ENCODE data around the gene ALPI. TPM values are rescaled to one million over a fixed set of nuclear protein-coding genes. Genes with fewer than 3 reads are reported as not detected.
A peak's percentile ranks its signal among the peaks of the same experiment; 100 is the strongest.
"Not testable (repeated sequence)": the region's sequence is repeated elsewhere in the genome, so short reads cannot be mapped to it uniquely, and the experiment has no call there.

The ALPI gene
- total RNA-seq, 2 donors from 2014 or later = not detected

DNA sequence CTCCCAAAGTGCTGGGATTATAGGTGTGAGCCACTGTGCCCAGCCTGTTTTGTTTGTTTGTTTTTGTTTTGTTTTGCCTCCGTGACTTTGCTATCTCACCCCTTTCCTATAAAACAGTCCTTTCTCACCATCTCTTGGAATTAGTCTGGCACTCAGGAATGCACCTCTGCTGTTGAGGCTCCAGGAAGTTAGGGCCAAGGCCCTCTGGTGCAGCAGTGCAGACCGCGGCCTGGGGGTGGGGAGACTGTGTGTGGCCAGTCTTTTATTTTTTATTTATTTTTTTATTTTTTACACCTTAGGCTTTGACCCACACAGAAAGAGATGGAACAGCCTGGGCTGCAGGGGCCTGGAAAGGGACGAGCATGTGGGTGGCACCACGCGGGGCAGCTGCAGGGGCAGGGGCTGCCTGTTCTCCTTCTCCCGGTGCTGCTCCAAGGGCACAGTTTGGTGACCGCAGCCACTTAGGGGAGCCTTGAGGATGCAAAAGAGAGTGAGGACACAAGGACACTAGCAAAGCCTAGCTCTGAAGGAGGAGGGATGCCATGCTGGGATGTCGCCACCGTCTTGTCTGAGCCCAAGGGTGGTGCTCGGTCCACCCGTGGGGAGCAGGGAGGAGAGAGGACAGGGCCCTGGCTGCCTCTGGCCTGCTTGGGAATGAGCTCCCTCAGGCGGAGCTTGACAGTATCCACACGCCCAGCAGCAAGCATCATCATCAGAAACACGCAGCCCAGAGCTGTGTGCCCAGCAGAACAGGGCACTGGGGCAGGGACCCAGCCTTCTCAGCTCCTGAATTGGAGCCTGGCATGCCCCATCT lies 19.4 kb upstream of the ALPI start:
- DNase-seq (ENCODE audit: low spot score in 2 of 2) (peak in 1 of 2 donors; percentile 37), ATAC-seq (no peak)
- Mint-ChIP-seq H3K27ac (no peak overlapping the region), H3K9me3 (no peaks in the 10 kb centered on the region), H3K36me3 (no peaks in the 10 kb centered on the region)

DNA sequence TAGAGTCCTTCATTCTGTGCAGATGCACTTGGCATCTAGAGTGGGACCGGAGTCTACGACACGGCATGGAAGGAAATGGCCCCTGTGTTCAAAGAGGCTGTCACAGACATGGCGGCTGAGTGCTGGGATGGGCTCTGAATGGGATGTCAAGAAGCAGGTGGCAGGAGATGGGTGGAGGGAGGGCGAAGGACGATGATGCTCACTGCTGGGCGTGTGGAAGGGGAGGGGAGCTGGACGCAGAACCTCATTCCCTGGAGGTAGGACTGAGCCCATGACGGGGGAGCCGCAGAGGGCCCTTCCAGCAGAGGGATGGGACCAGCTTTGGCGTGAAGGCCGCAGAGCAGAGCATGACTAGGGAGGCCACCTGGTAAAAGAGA lies 18.8 kb upstream of the ALPI start:
- Mint-ChIP-seq H3K27ac (no peak overlapping the region), H3K9me3 (no peaks in the 10 kb centered on the region), H3K36me3 (no peaks in the 10 kb centered on the region)
- DNase-seq (ENCODE audit: low spot score in 2 of 2) (peak in 1 of 2 donors; percentile 21), ATAC-seq (no peak)

DNA sequence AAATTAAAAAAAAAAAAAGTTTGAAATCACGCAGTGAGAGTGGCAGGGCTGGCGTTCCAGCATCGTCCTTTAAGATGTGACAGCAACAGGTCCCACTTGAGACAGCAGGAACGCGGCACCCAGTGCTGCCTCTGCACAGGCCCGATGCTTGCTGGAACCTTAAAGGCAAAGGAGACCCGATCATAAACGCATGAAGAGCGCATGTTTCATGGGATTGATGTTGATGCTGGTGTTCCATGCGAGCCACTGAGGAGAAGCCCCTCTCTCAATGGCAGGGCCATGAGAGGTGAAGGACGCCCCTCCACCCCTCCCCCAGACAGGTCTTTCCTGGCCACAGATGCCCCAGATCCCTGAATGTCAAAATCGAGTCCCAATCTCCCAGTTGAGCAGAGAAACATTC lies 17.9 kb upstream of the ALPI start:
- H3K9me3 Mint-ChIP-seq = no peaks in the 10 kb centered on the region
- no peak for DNase-seq (ENCODE audit: low spot score in 2 of 2)
- peak overlapping the region in 1 of 2 donors; percentile 22 for H3K27ac Mint-ChIP-seq

DNA sequence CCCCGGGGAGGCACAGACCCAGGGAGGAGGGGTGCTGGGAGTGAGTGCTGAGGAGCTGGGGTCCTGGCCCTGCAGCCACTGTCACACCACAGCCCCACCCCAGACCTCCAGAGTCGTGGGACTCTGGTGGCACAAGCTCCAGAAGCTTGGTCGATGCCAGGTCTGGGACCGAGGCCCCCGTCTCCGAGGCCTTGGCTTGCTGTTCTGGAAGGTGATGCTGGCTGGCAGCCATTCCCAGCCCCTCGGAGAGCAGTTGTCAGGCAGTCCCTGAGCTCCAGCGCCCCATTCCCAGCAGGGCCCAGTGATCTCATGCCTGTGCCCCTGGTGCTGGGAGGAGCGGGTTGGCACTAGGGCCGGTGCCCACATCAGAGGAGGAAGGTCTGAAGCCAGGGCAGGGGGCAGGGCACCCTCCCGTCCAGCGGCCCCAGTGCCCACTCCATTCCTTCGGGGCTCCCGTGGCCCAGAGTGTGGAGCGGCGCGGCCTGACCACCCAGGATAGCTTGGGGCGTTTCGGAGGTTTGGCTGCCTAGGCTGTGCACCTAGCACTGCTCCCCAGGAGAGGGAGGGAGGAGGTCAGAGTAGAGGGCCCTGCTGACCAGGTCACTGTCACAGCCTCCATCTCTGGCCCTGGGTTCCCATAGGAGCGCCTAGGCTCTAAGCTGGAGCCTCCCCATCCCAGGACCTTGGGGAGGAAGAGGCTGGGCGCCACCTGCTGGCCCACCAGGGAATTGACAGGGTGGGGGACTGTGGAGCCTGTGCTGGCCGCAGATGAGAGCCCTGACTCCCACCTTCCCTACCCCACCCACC lies 16.8 kb upstream of the ALPI start:
- Mint-ChIP-seq H3K36me3 (no peaks in the 10 kb centered on the region), H3K27ac (no peak overlapping the region), H3K9me3 (no peaks in the 10 kb centered on the region)
- ATAC-seq (peak; percentile 52 to 53), DNase-seq (ENCODE audit: low spot score in 2 of 2) (no peak)

More for the DNA sequence above, 17.9 kb upstream of the ALPI start:
- ATAC-seq = no peak
- no peaks in the 10 kb centered on the region for H3K36me3 Mint-ChIP-seq

DNA sequence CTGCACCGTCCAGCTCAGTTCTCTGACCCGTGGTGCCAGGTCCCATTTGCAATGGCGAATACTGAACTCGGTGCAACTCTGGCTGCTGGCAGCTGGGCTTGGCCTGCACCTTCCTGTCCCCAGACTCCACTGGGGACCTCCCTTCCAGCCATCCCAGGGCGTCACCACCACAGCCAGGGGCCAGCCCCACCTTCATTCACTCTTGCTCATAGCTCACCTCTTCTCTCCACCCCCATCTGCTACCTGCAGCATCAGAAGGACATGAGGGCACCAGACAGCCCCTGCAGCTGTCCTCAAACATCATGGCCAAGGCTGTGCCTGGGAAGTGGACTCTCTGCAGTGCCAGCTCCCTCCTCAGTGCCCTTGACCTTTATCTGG lies 16.2 kb upstream of the ALPI start:
- ATAC-seq (peak; percentile 3 to 15), DNase-seq (ENCODE audit: low spot score in 2 of 2) (no peak)
- Mint-ChIP-seq H3K9me3 (no peaks in the 10 kb centered on the region), H3K36me3 (no peaks in the 10 kb centered on the region), H3K27ac (no peak overlapping the region)

DNA sequence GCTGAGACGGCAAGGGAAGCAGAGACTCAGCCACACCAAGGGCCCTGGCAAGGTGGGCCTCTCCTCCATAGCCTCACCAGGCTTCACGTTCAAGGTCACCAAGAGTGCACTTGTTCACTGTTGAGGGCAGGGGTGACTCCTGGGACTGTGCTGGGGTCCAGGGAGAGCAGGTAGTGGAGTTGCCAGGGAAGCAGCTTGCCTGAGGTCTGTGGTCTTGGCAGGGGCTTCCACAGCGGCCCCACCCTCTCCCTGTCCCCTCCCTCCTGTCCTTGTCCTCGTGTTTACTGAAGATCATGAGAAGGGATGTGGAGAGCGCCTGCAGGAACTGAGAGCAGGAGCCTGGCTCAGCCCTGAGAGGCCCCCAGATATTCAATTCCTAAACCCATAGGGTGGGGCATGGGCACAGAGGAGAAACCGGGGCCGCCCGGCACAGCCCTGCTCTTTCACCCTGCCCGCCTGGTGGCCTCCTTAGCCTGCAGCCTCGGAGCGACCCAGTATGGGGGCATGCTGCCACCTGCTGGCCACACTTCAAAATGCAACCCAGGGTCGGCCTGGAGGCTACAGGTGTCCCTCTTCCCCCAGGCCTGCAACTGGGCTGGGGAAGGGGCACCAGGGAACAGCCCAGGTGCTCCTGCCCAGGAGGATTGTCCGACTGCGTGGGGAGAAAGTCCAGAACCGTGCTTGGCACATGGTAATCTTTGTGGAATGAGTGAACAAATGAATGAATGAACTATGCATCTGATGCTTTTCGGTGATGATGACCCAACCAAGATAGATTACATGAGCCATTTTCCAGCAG lies 15.5 kb upstream of the ALPI start:
- not testable (repeated sequence) for H3K9me3 Mint-ChIP-seq, H3K27ac Mint-ChIP-seq, H3K36me3 Mint-ChIP-seq
- ATAC-seq = peak; percentile 85
- DNase-seq (ENCODE audit: low spot score in 2 of 2) = peak; percentile 81 to 97

DNA sequence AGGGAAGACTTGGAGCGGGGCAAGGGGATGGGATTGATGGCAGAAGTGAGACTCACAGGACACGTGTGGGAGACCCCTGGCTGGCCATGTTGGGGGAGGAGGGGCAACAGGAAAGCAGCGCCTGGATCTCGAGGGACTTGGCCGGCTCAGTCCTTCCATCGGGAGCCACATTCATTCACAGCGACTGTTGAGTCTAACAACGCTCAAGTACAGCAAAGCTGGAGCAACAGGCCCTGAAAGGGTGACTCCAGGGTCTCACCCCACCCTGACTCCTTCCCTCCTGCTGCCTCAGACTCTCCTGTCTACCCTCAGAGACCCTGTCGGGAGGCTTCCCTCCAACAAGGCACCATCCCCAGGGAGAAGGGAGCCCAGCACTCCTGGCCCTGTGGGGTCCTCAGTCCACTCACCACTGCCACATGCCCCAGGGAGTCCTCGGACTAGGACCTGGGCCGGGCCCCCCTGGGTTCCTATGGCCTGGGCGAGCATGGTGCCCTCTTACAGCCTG lies 14.8 kb upstream of the ALPI start:
- no peak for DNase-seq (ENCODE audit: low spot score in 2 of 2)
- H3K36me3 Mint-ChIP-seq = no peaks in the 10 kb centered on the region
- no peak overlapping the region for H3K27ac Mint-ChIP-seq
- H3K9me3 Mint-ChIP-seq = no peaks in the 10 kb centered on the region
- ATAC-seq = no peak

DNA sequence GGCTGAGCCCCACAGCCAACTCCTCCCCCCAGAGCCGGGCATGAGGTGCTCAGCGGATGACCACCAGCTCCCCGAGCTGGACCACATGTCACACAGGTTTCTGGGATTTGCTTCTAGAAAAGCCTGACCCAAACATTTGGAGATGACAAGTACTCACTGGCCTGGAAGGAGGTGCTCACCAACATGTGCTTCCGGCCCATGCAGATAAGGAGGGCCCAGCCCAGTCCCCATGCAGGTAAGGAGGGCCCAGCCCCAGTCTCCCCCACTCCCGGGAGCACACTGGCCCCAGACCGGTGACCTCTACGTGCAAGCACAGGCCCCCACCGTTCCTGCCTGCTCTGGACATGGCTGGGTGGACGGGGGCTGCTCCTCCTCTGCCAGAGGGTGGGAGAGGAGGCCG lies 14.0 kb upstream of the ALPI start:
- H3K36me3 Mint-ChIP-seq; H3K9me3 Mint-ChIP-seq; DNase-seq (ENCODE audit: low spot score in 2 of 2); ATAC-seq; H3K27ac Mint-ChIP-seq: not testable (repeated sequence)

DNA sequence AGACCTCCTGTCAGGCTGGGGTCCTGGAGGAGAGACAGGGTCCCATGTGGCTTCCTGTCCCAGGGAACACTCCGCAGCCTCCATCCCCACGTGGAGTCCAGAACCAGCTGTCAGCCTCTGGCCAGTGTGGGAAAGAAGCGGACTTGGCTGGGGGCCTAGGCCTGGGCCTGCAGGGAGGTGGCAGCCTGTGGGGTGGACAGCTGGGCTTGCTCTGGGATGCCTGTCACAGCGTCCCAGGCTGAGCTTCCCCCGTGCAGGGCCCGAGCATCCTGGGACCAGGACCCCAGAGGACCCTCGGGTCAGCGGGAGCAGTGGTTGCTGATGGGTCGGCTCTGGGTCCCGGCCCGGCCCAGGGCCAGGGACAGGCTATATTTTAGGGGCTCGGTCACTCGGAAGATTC lies 13.5 kb upstream of the ALPI start:
- H3K27ac Mint-ChIP-seq; ATAC-seq; DNase-seq (ENCODE audit: low spot score in 2 of 2); H3K9me3 Mint-ChIP-seq; H3K36me3 Mint-ChIP-seq: not testable (repeated sequence)

DNA sequence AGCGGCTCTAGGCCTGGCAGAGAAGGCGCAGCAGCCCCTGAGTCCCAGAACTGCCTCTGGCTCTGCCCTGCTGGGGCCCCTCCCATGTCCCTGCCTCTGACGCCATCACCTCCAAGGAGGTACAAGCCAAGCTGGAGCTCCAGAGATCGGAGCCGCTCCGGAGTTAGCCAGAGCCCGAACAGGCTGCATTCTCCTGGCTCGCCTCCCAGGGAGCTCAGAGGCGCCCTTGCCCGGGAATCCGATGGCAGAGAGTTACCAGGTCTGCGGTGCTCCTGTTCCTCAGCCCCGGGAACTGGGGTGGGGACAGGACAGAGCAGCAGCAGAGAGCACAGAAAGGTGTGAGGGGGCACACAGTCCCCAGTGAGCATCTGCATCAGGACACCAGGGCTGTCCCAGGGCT lies 12.9 kb upstream of the ALPI start:
- H3K36me3 Mint-ChIP-seq; DNase-seq (ENCODE audit: low spot score in 2 of 2); H3K9me3 Mint-ChIP-seq; H3K27ac Mint-ChIP-seq; ATAC-seq: not testable (repeated sequence)

DNA sequence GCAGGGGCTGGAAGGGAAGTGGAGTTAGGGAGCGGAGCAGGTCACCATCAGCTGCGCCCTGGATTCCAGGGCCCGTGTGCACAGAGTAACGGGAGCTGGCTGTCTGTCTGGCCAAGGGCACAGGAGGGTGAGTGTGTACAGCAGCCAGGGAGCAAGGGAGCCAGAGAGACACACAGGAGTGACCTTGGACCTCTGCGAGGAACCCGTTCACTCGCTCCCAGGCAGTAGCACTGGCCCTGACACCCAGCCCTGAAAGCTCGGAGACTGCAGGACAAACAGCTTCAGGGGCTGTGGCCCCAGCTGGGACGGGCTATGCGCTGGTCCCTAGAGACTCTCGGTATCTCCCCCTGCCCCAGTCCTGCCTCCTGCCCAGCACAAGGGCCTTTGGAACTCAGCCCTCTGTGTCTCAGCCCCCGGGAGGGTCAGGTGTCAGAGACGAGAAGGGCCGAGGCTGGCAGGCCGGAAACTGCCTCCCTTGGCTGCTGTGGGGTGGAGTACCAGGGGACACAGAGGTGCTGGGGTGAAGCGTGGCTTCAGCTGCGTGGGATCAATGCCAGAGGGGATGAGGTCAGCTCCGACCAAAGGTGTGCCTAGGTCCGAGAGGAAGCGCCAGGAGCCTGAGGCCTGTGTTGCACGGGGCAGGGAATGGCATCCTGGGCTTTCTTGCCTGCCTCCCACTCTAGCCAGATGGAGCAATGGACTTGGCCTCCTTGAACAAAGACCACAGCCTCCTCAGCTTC lies 12.1 kb upstream of the ALPI start:
- H3K9me3 Mint-ChIP-seq; ATAC-seq; DNase-seq (ENCODE audit: low spot score in 2 of 2); H3K36me3 Mint-ChIP-seq: not testable (repeated sequence)
- H3K27ac Mint-ChIP-seq = peak overlapping the region in 1 of 2 donors; percentile 72

DNA sequence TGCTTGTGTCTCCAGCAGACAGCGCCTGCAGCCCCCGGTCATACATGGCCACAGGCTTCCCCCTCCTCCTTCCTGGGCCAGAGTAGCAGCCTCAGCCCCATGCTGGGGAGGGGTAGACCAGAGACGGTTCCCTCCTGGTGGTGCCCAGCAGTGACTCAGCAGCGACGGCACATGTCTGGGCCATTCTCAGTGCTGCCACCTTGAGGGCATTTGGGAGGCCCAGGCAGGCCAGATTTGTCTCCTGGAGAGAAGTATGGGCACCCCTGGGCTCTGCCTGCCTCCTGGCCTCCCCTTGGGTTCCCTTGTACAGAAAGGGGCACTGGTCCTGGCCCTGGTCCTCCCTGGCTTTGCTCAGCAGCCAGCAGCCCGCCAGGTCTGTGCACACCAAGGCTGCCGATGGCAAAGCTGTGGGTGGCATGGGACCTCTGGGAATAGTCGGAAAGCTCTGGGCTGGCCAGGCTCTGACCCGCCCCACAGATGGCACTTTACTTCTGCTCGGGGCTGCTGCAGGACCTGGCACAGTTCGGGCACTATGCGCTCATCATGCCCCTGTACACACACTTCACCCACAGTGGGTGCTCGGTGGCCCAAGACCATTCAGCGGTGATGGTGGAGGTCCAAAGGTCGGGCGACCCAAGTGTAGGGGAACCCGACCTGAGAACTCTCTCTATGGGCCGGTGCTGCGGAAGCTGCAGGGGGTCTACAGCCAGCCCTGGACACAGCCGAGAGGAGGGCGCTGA lies 11.4 kb upstream of the ALPI start:
- DNase-seq (ENCODE audit: low spot score in 2 of 2) = peak in 1 of 2 donors; percentile 82
- Mint-ChIP-seq H3K27ac (peak overlapping the region in 1 of 2 donors; percentile 72), H3K36me3 (no peaks in the 10 kb centered on the region), H3K9me3 (no peaks in the 10 kb centered on the region)
- ATAC-seq = peak; percentile 65 to 73

DNA sequence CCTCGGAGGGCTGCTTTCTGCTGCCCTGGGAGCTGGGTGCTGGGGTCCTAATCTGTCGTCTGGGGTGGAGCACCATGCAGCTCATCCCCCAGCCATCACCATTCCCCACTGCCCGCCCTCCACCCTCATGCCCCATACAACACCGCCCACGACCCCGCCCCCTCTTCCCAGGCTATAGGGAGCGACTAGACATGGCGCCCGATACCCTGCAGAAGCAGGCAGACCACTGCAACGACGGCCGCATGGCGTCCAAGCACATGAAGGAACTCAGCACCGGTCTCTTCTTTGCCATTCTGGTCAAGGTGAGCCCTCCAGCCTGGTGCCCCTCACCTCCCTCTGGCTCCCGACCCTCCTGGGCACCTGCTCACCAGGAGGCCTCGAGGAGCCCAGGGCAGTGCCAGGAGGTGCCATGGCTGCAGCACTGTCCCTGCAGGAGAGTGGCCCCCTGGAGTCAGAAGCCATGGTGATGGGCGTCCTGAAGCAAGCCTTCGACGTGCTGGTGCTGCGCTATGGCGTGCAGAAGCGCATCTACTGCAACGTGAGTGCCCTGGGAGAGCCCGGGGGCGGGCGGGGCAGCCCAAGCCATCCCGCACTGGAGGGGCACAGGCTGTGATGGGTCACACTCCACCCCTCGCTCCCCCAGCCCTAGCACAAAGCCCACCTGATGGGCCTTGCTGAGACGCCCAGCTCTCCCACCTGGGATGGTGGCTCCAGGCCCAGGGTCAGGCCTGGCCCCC lies 10.6 kb upstream of the ALPI start:
- not testable (repeated sequence) for H3K9me3 Mint-ChIP-seq; H3K27ac Mint-ChIP-seq; H3K36me3 Mint-ChIP-seq; DNase-seq (ENCODE audit: low spot score in 2 of 2); ATAC-seq

DNA sequence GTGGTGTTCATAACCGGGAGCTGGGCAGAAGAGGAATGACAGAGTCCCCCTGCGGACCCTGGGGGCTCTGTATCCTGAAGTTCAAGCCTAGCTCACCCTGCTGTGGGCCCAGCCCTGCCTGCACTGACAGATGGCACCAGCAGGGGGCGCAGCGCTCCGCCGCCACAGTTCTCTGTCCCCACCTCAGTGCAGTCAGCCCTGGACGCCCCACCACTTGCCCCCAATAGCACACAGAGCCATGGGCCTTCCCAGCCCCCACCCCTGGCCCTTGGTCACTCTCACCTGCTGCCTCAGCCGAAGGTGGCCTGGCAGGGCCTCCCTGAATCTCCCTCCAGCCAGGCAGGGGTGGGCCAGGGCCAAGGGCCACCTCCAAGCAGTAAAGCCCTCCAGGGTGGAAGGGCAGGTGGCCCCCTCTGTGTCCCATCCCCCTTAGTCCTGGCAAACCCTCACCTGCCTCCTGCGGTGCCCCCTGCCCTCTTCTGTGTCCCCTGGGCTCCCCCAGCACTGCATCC lies 9.6 kb upstream of the ALPI start:
- not testable (repeated sequence) for H3K36me3 Mint-ChIP-seq; H3K27ac Mint-ChIP-seq; DNase-seq (ENCODE audit: low spot score in 2 of 2); H3K9me3 Mint-ChIP-seq
- peak; percentile 53 to 66 for ATAC-seq

DNA sequence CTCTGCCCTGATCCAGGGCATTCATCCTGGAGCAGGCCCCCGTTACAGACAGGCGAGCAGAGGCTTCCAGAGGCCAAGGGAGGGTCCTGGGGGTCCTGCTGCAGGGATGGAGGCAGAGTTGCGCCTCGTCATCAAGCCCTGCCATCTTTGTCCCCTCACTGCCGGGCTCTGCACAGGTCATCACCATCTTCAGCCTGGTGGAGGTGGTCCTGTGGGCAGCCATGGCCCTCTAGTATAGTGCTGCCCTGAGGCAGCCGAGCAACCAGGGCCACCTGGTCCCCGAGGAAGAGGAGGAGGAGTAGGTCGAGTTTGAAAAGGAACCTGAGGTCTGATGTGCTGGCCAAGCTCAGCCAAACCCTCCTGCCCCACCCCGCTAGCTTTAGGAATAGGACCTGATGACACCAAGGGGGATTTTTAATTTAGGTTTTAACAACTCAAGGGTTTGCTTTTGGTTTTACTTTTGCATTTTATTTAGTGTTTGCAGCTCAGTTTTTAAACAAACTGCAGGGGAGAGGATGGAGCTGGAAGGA lies 8.8 kb upstream of the ALPI start:
- Mint-ChIP-seq H3K9me3 (no peaks in the 10 kb centered on the region), H3K27ac (no peak overlapping the region), H3K36me3 (no peaks in the 10 kb centered on the region)
- DNase-seq (ENCODE audit: low spot score in 2 of 2) (no peak), ATAC-seq (no peak)
